ENCODE measurements around the gene PON1. TPM values are rescaled to one million over a fixed set of nuclear protein-coding genes. Genes with fewer than 3 reads are reported as not detected.

PON1 gene
- polyA plus RNA-seq, 12 donors: 0.35 to 1.3 (median 0.50) TPM; not detected in 2

DNA sequence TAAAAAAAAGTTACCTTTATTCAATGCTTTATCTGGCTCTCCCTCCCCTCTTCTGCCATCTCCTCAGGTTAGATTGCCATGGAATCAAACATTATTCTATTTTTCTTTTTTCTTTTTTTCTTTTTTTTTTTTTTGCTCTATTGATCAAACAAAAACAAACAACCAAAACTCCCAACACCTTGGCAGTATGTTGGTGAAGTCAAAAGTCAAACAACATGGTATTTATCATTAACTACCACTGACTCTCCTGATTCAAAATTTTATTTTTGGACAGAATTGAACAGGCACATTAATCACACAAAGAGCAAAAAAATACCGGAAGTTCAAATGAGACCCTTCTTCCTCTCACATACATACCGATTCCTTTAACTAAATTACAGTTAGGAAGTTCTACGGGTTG is 6.4 kb downstream of the PON1 start:
- DNase-seq: no peak

- no peak for DNase-seq
Observed at GRCh38 chr7:95317546-95317945, 6.8 kb downstream of the PON1 start.

GRCh38 chr7:95316588-95316987 is 7.7 kb downstream of the PON1 start:
- DNase-seq: no peak

DNA sequence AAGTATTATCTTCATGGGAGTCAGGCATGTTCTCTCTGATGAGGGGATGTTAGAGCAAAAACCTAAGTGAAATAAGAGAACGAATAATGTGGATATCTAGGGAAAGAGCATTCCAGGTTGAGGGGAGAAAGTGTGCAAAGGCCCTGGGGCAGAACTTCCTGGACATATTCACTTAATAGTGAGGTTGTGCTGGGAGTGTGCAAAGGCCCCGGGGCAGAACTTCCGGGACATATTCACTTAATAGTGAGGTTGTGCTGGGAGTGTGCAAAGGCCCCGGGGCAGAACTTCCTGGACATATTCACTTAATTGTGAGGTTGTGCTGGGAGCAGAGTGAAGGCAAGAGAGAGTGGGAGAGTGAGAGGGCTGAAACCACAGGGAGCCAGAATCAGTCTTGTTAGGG is 11.8 kb downstream of the PON1 start:
- DNase-seq: no peak

GRCh38 chr7:95311389-95311788 is 12.9 kb downstream of the PON1 start:
- no peak for DNase-seq

DNA sequence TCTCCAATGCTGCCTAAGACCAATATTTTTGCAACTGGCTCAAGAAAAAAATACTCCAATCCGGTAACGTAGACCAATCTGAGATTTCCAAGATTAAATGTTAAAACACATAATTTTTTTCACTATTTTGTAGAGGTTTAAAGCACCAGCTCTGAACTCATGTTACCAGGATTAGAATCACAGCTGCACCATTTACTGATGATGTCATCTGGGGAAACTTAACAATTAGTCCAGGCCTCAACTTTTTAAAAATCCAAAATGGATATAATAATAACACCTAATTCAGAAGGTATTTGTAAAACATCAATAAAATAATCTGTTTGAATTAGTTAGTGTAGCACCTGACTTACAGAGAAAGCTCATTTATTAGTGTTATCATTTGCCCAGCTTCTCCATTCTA is 14.4 kb downstream of the PON1 start:
- DNase-seq: no peak

GRCh38 chr7:95304990-95305389 is 19.3 kb downstream of the PON1 start:
- DNase-seq: no peak

- no peak for DNase-seq
Observed at GRCh38 chr7:95303013-95303905, 21.1 kb downstream of the PON1 start.

GRCh38 chr7:95298091-95298490 is 26.2 kb downstream of the PON1 start:
- no peak for DNase-seq

DNA sequence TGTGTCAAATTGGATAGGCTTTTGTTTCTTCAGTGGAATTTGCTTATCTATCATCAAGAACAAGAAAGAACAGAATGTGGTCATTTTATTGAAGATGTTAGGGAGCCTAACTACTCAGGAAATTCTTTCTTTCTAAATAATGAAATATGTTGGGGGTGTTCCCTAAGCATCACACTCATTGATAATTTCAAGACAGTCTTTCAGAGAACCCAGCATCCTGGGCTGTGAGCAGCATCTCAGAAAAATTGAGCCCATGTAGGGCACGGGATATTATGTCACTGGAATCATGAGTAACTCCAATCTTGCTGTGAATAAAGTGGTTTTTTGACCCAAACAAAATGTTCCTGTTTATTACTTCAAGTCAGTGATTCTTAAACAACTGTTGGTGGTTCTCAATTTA is 27.3 kb downstream of the PON1 start:
- no peak for DNase-seq

DNA sequence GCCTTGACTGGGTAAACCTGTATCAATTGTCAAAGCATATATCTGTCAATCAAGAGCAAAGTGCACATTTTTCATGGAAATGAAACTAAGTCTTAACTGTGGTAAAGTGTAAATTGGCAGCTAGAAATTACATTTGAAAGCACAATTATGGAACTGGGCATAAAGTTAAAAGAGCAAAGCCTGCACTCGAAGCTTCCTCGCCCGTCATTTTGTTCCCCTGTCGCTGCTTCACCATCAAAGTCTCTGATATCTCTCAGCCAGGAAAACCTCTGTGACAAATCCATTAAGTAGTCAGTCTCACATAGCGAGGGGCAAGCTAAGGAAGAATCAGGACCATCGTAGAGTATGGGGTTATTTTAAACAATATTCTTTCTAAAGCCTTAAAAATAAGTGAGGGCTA is 27.9 kb downstream of the PON1 start:
- no peak for DNase-seq

DNA sequence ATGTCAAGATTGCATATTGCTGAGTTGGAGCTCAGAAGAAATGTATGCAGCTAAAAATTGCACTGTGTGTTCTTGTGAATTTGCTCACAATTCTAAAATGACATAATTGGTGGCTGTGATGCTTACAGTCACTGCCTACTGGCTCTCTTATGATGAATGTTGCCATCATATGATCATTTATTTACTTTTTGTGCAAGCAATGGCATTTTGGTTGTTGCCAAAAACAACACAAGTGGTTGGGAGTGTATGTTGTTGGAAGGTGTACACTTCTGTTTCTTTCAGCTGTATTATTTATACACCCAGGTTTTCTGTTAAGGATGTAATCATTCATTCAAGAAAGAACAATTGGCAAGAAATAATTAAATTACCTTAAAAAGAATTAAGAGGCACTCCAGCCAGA is 28.9 kb downstream of the PON1 start:
- no peak for DNase-seq

- DNase-seq: no peak
Observed at GRCh38 chr7:95290166-95290830, 34.0 kb downstream of the PON1 start.

GRCh38 chr7:95286096-95286495 is 38.2 kb downstream of the PON1 start:
- no peak for DNase-seq

- no peak for DNase-seq
Observed at GRCh38 chr7:95279417-95279816, 44.9 kb downstream of the PON1 start.

- DNase-seq: no peak
Observed at GRCh38 chr7:95276114-95276513, 48.2 kb downstream of the PON1 start.

GRCh38 chr7:95269640-95270039 is 54.7 kb downstream of the PON1 start:
- DNase-seq: no peak

DNA sequence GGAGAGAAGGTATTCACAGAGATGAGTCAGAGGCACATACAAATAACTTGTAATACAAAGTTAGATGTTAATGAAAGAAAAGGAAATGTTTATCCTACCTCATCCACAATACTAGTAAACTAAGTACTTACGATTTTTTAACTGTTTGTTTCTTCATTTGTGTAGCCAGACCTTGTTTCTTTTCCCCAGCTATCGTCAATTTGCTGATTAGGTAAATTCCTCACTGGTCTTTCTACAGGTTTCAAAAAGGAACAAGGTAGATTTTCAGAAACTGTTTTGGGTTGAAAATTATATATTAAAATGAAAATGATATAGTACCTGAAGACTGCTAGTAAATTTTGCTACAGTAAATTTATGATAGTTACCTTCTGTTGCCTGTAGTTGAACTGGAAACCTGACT is 56.6 kb downstream of the PON1 start:
- DNase-seq: no peak

DNA sequence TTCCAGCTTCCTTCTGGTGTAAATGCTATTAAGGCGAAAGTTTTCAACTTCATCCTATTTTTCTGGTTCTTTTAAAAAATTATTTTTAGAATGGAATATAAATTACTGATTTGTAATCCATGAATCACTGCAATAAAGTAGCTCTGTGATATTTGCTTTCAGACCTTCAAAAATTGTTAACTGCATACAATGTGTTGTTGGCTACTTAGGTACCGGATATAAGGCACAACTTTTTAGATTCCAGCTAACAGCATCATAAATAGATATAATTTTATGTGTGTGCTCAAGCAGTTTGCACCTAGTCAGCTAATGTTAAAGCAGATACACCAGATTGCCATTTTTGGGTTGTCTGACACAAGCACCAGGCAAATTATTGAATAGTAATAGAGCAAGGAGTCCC is 58.7 kb downstream of the PON1 start:
- no peak for DNase-seq

DNA sequence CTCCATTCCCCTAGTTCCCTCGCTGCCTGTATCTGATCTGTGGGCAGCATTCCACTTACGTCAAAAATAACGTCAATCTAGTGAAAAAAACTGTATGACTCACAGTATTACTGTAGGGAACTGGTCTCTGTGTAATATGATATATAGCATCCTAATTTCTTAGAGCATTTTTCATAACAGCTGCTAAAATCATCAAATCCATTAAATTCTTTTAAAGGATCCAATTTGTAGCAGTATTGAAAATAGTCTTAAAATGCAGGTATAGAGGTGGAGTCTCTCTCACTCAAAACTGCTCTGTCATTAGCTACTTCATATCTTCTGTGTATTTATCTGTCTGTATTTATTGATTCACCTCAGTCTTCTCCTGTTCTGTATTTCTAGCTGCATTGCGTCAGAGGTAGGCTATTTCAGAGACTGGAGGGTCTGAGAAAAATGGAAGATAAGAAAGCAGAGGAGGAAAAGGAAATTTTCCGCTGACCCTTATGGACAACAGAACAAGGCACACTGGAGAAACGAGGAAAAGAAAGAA is 59.9 kb downstream of the PON1 start:
- peak; percentile 43 for DNase-seq

DNA sequence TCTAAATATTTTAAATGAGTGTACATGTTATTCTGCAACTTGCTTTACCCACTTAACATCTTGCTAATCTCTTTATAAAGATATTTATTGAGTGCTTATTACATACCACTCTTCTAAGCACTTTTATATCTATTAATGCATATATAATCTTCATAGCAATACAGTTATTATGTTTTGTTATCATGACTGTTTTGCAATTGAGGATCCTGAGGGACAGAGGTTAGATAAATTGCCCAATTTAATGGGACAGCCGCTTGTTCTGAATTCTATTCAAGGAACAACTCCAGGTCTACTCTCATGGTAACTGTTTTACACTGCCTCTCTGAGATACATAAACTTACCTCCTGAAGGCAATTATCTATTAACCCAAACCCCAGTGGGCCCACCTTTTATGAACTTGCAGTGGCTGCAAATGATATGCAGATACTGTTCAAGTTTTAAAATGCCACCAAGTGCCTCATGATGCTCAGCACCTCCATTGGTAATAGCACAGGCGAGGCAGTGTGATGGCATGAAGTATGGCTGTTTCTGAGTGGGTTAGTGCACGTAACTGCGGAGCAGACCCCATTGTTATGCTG is 60.5 kb downstream of the PON1 start:
- no peak for DNase-seq

DNA sequence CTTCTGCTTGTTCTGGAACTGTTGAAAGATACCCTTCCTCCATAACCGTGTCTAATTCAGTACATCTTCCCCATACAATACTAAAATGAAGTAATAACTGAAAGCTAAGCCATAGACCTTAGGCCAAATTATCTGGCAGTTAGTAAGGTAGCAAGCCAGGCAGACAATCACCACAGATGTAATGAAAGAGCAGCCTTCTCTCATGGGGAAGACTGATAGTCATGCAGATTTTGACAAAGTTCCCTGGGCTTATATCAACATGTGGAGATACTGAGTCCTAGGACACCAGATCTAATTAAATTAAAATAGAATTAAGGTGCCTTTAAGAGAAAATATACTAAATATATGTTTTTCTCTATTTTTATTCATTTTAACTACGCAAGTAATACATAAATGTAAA is 61.5 kb downstream of the PON1 start:
- no peak for DNase-seq

DNA sequence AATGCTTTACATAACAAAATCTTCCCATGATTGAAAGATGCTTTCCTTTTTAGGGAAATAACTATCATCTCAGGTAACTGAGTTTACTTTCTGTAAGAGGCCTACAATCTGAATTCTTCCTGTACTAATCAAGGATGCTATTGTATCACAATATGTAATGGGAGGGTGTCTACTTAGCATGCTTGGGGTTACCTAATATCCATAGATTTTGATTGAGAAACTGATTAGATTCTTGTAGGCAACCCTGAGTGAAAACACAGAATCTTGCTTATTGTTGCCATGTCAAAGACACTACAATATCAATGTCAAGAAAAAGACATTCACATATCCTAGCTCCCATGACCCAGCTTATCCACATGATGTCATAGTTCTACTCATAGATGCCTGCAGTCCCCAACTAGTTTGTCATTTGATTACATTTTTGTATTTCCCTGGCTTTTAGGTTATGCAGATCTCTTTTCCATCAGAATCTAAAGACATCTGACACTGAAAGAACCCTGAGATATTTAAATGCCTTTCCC is 62.4 kb downstream of the PON1 start:
- no peak for DNase-seq
